HL-60/S4 treated with retinoic acid at 250 ng/mL for 4 days and 3 days (cell line): ENCODE data around the gene ANKK1.

Source experiments
- in situ Hi-C: fragments of 300-500 bp; cut with MboI; formaldehyde crosslinking; loops from 2 replicates; pipeline ENCODE4 v1.7.0; 2022; ENCODE audit warnings: low sequenced_read_pairs

The ANKK1 gene

GRCh38 chr11:113387605-113388211, at the start of gene ANKK1:
ANKK1 (plus strand) TSS chr11:113387779; CDS start chr11:113387885, 106 bp downstream.
- in situ Hi-C loops: no loop called here

GRCh38 chr11:113338730-113339129, 48.8 kb upstream of the ANKK1 start:
- in situ Hi-C loops: no loop called here

- in situ Hi-C loops: no loop called here
Observed at GRCh38 chr11:113339929-113340589, 47.5 kb upstream of the ANKK1 start.

- in situ Hi-C loops: no loop called here
Observed at GRCh38 chr11:113341388-113342165, 46.0 kb upstream of the ANKK1 start.

- in situ Hi-C loops: no loop called here
Observed at GRCh38 chr11:113345978-113346377, 41.6 kb upstream of the ANKK1 start.

- in situ Hi-C loops: no loop called here
Observed at GRCh38 chr11:113349528-113349927, 38.1 kb upstream of the ANKK1 start.

GRCh38 chr11:113350336-113351067, 37.1 kb upstream of the ANKK1 start:
- in situ Hi-C loops: no loop called here

GRCh38 chr11:113351068-113351450, 36.5 kb upstream of the ANKK1 start:
- in situ Hi-C loops: no loop called here

GRCh38 chr11:113351480-113351879, 36.1 kb upstream of the ANKK1 start:
- in situ Hi-C loops: no loop called here

- in situ Hi-C loops: no loop called here
Observed at GRCh38 chr11:113356203-113356602, 31.4 kb upstream of the ANKK1 start.

- in situ Hi-C loops: no loop called here
Observed at GRCh38 chr11:113363406-113363805, 24.2 kb upstream of the ANKK1 start.

- in situ Hi-C loops: no loop called here
Observed at GRCh38 chr11:113363996-113364641, 23.5 kb upstream of the ANKK1 start.

GRCh38 chr11:113365895-113366294, 21.7 kb upstream of the ANKK1 start:
- in situ Hi-C loops: no loop called here

GRCh38 chr11:113369411-113369810, 18.2 kb upstream of the ANKK1 start:
- in situ Hi-C loops: no loop called here

- in situ Hi-C loops: no loop called here
Observed at GRCh38 chr11:113370634-113371033, 16.9 kb upstream of the ANKK1 start.

GRCh38 chr11:113372309-113372708, 15.3 kb upstream of the ANKK1 start:
- in situ Hi-C loops: no loop called here

GRCh38 chr11:113373306-113373705, 14.3 kb upstream of the ANKK1 start:
- in situ Hi-C loops: no loop called here

GRCh38 chr11:113373981-113374560, 13.5 kb upstream of the ANKK1 start:
- in situ Hi-C loops: no loop called here

- in situ Hi-C loops: no loop called here
Observed at GRCh38 chr11:113375402-113375801, 12.2 kb upstream of the ANKK1 start.

GRCh38 chr11:113376156-113376555, 11.4 kb upstream of the ANKK1 start:
- in situ Hi-C loops: no loop called here
